NCI-H460 (cell line): ENCODE measurements around the gene ARHGEF17. TPM values are rescaled to one million over a fixed set of nuclear protein-coding genes. Genes with fewer than 3 reads are reported as not detected.

Experiments
- DNase-seq: peaks from one replicate; pipeline ENCODE4 v3.0.0-alpha.2; 2016; ENCODE audit warnings: low read depth; ENCODE audit errors: extremely low read depth
- total RNA-seq: library from RNA; depleted of rRNA; stranded (reverse); fragments of >200 nt; shearing (Covaris generic); gene quantifications from 2 replicates; pipeline ENCODE4 v1.2.3, GENCODE V29; 2014

Gene ARHGEF17
- total RNA-seq, 1 experiment from 2014 or later, result 3.7 TPM

DNA sequence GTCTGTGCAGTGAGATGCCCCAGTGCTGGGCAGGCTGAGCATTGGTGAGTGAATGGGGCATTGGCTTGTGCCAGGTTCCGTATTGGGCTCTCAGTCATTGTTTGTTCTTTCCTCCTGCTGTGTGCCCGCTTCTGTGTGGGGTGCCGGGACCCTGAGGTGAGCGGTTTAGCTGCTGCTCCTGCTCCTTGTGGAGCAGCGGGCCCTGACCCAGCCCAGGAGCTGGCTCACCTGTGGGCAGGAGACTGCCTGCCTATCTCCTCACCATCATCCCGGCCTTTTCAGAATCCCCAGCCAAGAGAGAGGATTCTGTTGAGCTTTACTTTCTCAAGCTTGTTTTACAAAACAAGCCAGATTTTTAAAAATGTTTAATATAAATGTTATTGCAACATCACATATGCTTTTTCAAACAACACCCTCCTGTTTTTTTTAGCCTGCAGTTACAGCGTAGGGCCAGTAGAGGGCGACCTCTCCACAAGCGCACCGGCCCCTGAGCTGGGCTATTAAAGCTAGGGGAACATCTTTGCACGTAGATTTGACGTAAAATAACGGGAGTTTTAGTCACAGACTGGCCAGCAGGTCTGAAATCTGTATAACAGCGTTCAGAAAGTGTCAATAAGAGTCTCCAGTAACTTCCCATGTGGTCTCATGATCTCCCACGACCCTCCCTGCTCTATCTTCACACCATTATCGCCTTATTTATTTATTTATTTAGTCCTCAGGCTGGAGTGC lies 43.0 kb downstream of the ARHGEF17 start:
- peak; percentile 49 for DNase-seq

DNA sequence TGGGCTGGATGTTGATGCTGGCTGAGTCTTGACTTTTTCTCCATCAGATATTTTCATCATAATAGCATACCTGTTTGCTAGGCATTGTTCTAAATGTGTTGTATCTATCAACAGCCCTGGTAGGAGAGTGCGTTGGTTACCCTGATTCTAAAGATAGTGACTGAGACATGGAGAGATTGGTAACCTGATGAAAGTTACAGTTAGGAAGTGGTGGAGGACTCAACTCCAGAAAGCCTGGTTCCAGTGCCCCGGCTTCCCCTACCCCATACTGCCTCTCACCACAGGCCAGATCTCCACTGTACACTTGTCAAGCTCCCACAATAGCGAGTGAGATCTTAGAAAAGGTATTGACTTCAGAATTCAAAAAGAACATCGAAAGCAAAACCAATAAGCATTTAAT lies 45.3 kb downstream of the ARHGEF17 start:
- DNase-seq, result no peak

- DNase-seq, result no peak
Measured at GRCh38 chr11:73355109-73355508, 47.0 kb downstream of the ARHGEF17 start.

- DNase-seq, result no peak
Measured at GRCh38 chr11:73356979-73357860, 49.1 kb downstream of the ARHGEF17 start.

DNA sequence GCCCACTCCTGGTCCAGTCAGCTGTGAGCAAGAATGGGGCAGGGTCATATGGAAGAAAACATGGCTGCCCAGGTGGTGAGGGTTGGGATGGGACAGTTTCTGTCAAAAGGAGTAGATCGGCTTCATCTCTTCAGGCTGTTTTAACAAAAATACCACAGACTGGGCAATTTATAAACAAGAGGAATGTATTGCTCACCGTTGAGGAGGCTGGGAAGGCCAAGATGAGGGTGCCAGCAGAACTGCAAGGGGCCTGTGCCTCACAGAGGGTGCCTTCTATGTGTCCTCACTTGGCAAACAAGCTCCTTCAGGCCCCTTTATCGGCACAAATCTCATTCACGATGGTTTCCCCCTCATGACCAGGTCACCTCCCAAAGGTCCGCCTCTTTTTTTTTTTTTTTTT lies 50.0 kb downstream of the ARHGEF17 start:
- DNase-seq, result no peak

DNA sequence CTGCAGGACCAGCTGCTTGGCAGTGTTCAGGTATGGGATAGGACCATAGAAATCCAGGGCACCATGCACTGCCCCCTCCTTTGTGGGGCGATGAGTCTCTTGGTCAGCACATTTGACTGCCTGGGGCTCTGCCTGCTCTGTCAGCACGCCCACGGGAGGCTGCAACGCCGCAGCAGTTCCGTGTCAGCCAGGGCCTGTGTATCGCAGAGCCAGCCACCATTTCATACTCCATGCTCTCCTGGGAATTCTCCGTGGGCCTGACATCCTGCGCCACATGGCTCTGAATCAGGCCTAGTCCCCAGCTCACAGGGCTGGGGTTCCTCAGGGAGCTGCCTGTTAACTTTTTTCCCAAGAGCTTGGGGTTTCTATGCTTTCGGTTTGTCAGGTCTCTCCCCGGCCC lies 51.3 kb downstream of the ARHGEF17 start:
- DNase-seq, result no peak

GRCh38 chr11:73359930-73360742 lies 52.1 kb downstream of the ARHGEF17 start:
- peak; percentile 6 for DNase-seq

- no peak for DNase-seq
Measured at GRCh38 chr11:73360743-73361369, 52.8 kb downstream of the ARHGEF17 start.

DNA sequence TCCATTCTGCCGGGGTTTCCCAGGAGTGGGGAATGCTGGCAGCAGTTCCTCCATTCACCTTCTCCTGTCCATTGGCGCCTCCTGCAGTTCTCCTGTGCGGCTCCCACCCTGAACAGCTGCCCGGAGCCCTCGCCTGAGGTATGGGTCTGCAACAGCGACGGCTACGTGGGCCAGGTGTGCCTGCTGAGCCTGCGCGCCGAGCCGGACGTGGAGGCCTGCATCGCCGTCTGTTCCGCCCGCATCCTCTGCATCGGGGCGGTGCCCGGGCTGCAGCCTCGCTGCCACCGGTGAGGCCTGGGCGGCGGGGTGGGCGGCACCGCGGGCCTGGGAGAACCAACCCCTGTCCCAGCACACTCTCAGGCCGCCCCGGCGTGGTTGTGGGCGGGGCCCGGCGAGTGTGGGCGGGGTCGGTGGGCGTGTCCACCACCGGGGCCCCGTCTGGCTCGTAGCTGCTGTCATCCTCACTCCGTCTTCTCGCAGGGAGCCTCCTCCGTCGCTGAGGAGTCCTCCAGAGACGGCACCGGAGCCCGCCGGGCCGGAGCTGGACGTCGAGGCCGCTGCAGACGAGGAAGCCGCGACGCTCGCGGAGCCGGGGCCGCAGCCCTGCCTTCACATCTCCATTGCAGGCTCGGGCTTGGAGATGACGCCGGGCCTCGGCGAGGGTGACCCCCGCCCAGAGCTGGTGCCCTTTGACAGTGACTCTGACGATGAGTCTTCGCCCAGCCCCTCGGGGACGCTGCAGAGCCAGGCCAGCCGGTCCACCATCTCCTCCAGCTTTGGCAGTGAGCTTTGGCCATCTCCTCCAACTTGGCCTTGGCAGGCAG lies 54.1 kb downstream of the ARHGEF17 start:
- no peak for DNase-seq

DNA sequence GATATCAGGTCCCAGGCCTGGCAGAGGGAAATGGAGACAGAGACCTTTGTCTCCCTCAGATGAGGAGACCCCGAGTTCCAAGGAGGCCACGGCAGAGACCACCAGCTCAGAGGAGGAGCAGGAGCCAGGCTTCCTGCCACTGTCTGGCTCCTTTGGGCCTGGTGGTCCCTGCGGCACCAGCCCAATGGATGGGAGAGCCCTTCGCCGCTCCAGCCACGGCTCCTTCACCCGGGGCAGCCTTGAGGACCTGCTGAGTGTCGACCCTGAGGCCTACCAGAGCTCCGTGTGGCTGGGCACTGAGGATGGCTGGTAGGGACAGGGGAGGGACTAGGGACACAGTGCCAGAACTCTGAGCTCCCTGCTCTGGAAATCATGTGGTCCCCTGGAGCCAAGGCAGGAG lies 55.1 kb downstream of the ARHGEF17 start:
- no peak for DNase-seq

- DNase-seq, result no peak
Measured at GRCh38 chr11:73365352-73366264, 57.5 kb downstream of the ARHGEF17 start.

DNA sequence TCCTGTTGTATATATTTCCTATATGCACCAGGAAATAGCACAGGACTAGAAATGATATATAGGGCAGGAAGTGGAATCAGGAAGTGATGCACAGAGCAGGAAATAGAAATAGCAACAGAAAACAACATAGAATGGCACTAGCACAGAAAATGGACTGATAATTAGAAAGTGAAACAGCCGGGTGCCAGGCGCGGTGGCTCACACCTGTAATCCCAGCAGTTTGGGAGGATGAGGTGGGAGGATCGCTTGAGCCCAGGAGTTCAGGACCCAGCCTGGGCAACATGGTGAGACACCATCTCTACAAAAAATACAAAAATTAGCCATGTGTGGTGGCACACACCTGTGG lies 58.2 kb downstream of the ARHGEF17 start:
- DNase-seq, result no peak

- no peak for DNase-seq
Measured at GRCh38 chr11:73366953-73367352, 58.9 kb downstream of the ARHGEF17 start.

GRCh38 chr11:73367482-73368024 lies 59.5 kb downstream of the ARHGEF17 start:
- DNase-seq, result no peak

- DNase-seq, result no peak
Measured at GRCh38 chr11:73372375-73372993, 64.4 kb downstream of the ARHGEF17 start.

- no peak for DNase-seq
Measured at GRCh38 chr11:73374151-73374550, 66.1 kb downstream of the ARHGEF17 start.

- no peak for DNase-seq
Measured at GRCh38 chr11:73375830-73376159, 67.7 kb downstream of the ARHGEF17 start.

GRCh38 chr11:73376160-73376802 lies 68.2 kb downstream of the ARHGEF17 start, which contains the start of gene RELT:
TSS of gene RELT (plus strand) at chr11:73376399. CDS start at chr11:73389137, 12,738 bp downstream.
- DNase-seq, result peak; percentile 83
